ENCODE measurements around the gene ESR1.

- TF ChIP-seq CTCF (IDR thresholded peaks at IDR 0.05; ENCODE audit: low read depth, low read length, poor library complexity, severe bottlenecking), result no peak
- no peak for TF ChIP-seq EZH2phosphoT487 (IDR thresholded peaks at IDR 0.05; ENCODE audit: borderline replicate concordance, low read length)
These were observed 270.5 kb downstream of the ESR1 start for GRCh38 chr6:152078001-152078400.

All from DOHH2 (cell line).